ENCODE data around the gene RPL39. TPM values are rescaled to one million over a fixed set of nuclear protein-coding genes. Genes with fewer than 3 reads are reported as not detected.

The RPL39 gene
- total RNA-seq, 1 experiment from 2014 or later, result 1,940 TPM

- H3K36me3 ChIP-seq (ENCODE audit: control insufficient read depth in 1 of 2, insufficient read depth in 2 of 2, low read length in 2 of 2), result peaks cover 17 to 28% of the 10 kb centered on the region in 2 experiments; a peak in 3 of 4 replicates
- no peak for ATAC-seq
- no peaks in the 10 kb centered on the region for H3K79me2 ChIP-seq (ENCODE audit: insufficient read depth, low read length)
- intact Hi-C loops (cut with micrococcal nuclease), result no loop called here
- ChIA-PET POLR2A (no interaction called here), CTCF (no interaction called here), RAD21 (ENCODE audit: low non-redundant PET in 1 of 2, low total read pairs in 2 of 2, uncharacterized antibody in 2 of 2, unreplicated experiment in 2 of 2) (no interaction called here)
- no peak overlapping the region for H3K27ac ChIP-seq (ENCODE audit: low read depth, low read length)
- no peak overlapping the region for H3K4me2 ChIP-seq (ENCODE audit: low read length)
- no peaks in the 10 kb centered on the region for H3K9me2 ChIP-seq (ENCODE audit: insufficient read depth)
- no peak overlapping the region for H3K4me3 ChIP-seq (replicated peaks in 1 of 2; ENCODE audit: low read depth in 1 of 2, low read length in 2 of 2)
- no peak overlapping the region for H3K9ac ChIP-seq (ENCODE audit: low read length)
- TF ChIP-seq RAD21 (IDR thresholded peaks at IDR 0.05; ENCODE audit: low read depth) (no peak), EZH2 (IDR thresholded peaks at IDR 0.05) (no peak), YY1 (IDR thresholded peaks at IDR 0.05; ENCODE audit: extremely low read depth, insufficient replicate concordance, low read depth, low read length) (no peak), SP1 (IDR thresholded peaks at IDR 0.05; ENCODE audit: low read depth) (no peak), ATF3 (IDR thresholded peaks at IDR 0.05) (no peak), ELF1 (IDR thresholded peaks at IDR 0.05; ENCODE audit: borderline replicate concordance, low read depth) (no peak), ZBTB33 (IDR thresholded peaks at IDR 0.05; ENCODE audit: extremely low read depth, insufficient replicate concordance, low read length) (no peak)
- DNase-seq (ENCODE audit: low read depth, low spot score), result no peak
- H3K4me1 ChIP-seq (ENCODE audit: control insufficient read depth in 1 of 2, insufficient read depth in 2 of 2, low read length in 2 of 2), result no peaks in the 10 kb centered on the region
- BruUV-seq (replicated peaks), result no TSS peak
- no peaks in the 10 kb centered on the region for H3K9me3 ChIP-seq (ENCODE audit: control insufficient read depth in 1 of 2, insufficient read depth in 1 of 2, low read depth in 1 of 2, low read length in 2 of 2)
- H2AFZ ChIP-seq (ENCODE audit: low read depth, low read length, poor library complexity, severe bottlenecking), result no peak overlapping the region
- no peaks in the 10 kb centered on the region for H3K27me3 ChIP-seq (ENCODE audit: insufficient read depth, low read length)
- H4K20me1 ChIP-seq (ENCODE audit: insufficient read depth), result no peaks in the 10 kb centered on the region
These were observed 42.5 kb upstream of the RPL39 start for GRCh38 chrX:119833905-119834304.

- Histone ChIP-seq H3K79me2 (ENCODE audit: insufficient read depth, low read length) (no peaks in the 10 kb centered on the region), H3K27ac (ENCODE audit: low read depth, low read length) (no peak overlapping the region), H3K4me1 (ENCODE audit: control insufficient read depth in 1 of 2, insufficient read depth in 2 of 2, low read length in 2 of 2) (no peaks in the 10 kb centered on the region), H4K20me1 (ENCODE audit: insufficient read depth) (no peaks in the 10 kb centered on the region), H3K4me3 (replicated peaks in 1 of 2; ENCODE audit: low read depth in 1 of 2, low read length in 2 of 2) (no peak overlapping the region), H3K9me3 (ENCODE audit: control insufficient read depth in 1 of 2, insufficient read depth in 1 of 2, low read depth in 1 of 2, low read length in 2 of 2) (no peaks in the 10 kb centered on the region), H3K27me3 (ENCODE audit: insufficient read depth, low read length) (no peaks in the 10 kb centered on the region), H2AFZ (ENCODE audit: low read depth, low read length, poor library complexity, severe bottlenecking) (no peak overlapping the region), H3K9me2 (ENCODE audit: insufficient read depth) (no peaks in the 10 kb centered on the region), H3K9ac (ENCODE audit: low read length) (no peak overlapping the region), H3K36me3 (ENCODE audit: control insufficient read depth in 1 of 2, insufficient read depth in 2 of 2, low read length in 2 of 2) (peaks cover 0 to 3% of the 10 kb centered on the region in 2 experiments; a peak in 2 of 4 replicates), H3K4me2 (ENCODE audit: low read length) (no peak overlapping the region)
- BruUV-seq (replicated peaks), result no TSS peak
- DNase-seq (ENCODE audit: low read depth, low spot score) (no peak), ATAC-seq (no peak)
- CTCF ChIA-PET, result no interaction called here
- POLR2A ChIA-PET, result no interaction called here
- TF ChIP-seq CBX3 (IDR thresholded peaks at IDR 0.05; ENCODE audit: low read depth) (no peak), RAD21 (IDR thresholded peaks at IDR 0.05; ENCODE audit: low read depth) (no peak), ZNF274 (IDR thresholded peaks at IDR 0.05; ENCODE audit: low read depth, low read length) (no peak)
- intact Hi-C loops (cut with micrococcal nuclease), result no loop called here
- RAD21 ChIA-PET (ENCODE audit: low non-redundant PET in 1 of 2, low total read pairs in 2 of 2, uncharacterized antibody in 2 of 2, unreplicated experiment in 2 of 2), result no interaction called here
These were observed 37.0 kb upstream of the RPL39 start for GRCh38 chrX:119828446-119828845.
